ENCODE results near the gene LPAR1.
"Not testable (repeated sequence)": the region's sequence is repeated elsewhere in the genome, so short reads cannot be mapped to it uniquely, and the experiment has no call there.

Gene LPAR1

GRCh38 chr9:111038331-111039230, at the start of gene LPAR1:
TSS of gene LPAR1 (minus strand) at chr9:111038470. CDS start at chr9:110972117, 66,353 bp downstream.
- in situ Hi-C loops (cut with MboI; ENCODE audit: low sequenced_read_pairs), result no loop called here

GRCh38 chr9:111078391-111079038, 40.2 kb upstream of the LPAR1 start:
- in situ Hi-C loops (cut with MboI; ENCODE audit: low sequenced_read_pairs), result no loop called here

- in situ Hi-C loops (cut with MboI; ENCODE audit: low sequenced_read_pairs), result no loop called here
These were observed 38.2 kb upstream of the LPAR1 start for GRCh38 chr9:111076519-111076918.

- in situ Hi-C loops (cut with MboI; ENCODE audit: low sequenced_read_pairs), result no loop called here
These were observed 37.8 kb upstream of the LPAR1 start for GRCh38 chr9:111076042-111076441.

- in situ Hi-C loops (cut with MboI; ENCODE audit: low sequenced_read_pairs), result no loop called here
These were observed 36.1 kb upstream of the LPAR1 start for GRCh38 chr9:111074395-111074794.

GRCh38 chr9:111069183-111069582, 30.9 kb upstream of the LPAR1 start:
- in situ Hi-C loops (cut with MboI; ENCODE audit: low sequenced_read_pairs), result no loop called here

GRCh38 chr9:111068771-111069170, 30.5 kb upstream of the LPAR1 start:
- in situ Hi-C loops (cut with MboI; ENCODE audit: low sequenced_read_pairs), result no loop called here

GRCh38 chr9:111068383-111068730, 30.1 kb upstream of the LPAR1 start:
- in situ Hi-C loops (cut with MboI; ENCODE audit: low sequenced_read_pairs), result no loop called here

GRCh38 chr9:111066468-111066867, 28.2 kb upstream of the LPAR1 start:
- in situ Hi-C loops (cut with MboI; ENCODE audit: low sequenced_read_pairs), result no loop called here

- in situ Hi-C loops (cut with MboI; ENCODE audit: low sequenced_read_pairs), result no loop called here
These were observed 27.1 kb upstream of the LPAR1 start for GRCh38 chr9:111065414-111065813.

- in situ Hi-C loops (cut with MboI; ENCODE audit: low sequenced_read_pairs), result no loop called here
These were observed 26.0 kb upstream of the LPAR1 start for GRCh38 chr9:111064160-111064837.

- in situ Hi-C loops (cut with MboI; ENCODE audit: low sequenced_read_pairs), result no loop called here
These were observed 25.1 kb upstream of the LPAR1 start for GRCh38 chr9:111063332-111063731.

- in situ Hi-C loops (cut with MboI; ENCODE audit: low sequenced_read_pairs), result no loop called here
These were observed 19.9 kb upstream of the LPAR1 start for GRCh38 chr9:111058166-111058565.

- in situ Hi-C loops (cut with MboI; ENCODE audit: low sequenced_read_pairs), result no loop called here
These were observed 18.3 kb upstream of the LPAR1 start for GRCh38 chr9:111056538-111056937.

- in situ Hi-C loops (cut with MboI; ENCODE audit: low sequenced_read_pairs), result no loop called here
These were observed 14.5 kb upstream of the LPAR1 start for GRCh38 chr9:111052791-111053190.

- in situ Hi-C loops (cut with MboI; ENCODE audit: low sequenced_read_pairs), result no loop called here
These were observed 13.1 kb upstream of the LPAR1 start for GRCh38 chr9:111051400-111051799.

- in situ Hi-C loops (cut with MboI; ENCODE audit: low sequenced_read_pairs), result no loop called here
These were observed 12.5 kb upstream of the LPAR1 start for GRCh38 chr9:111050819-111051218.

- in situ Hi-C loops (cut with MboI; ENCODE audit: low sequenced_read_pairs), result not testable (repeated sequence)
These were observed 9.0 kb upstream of the LPAR1 start for GRCh38 chr9:111047287-111047686.

- in situ Hi-C loops (cut with MboI; ENCODE audit: low sequenced_read_pairs), result no loop called here
These were observed 3.6 kb upstream of the LPAR1 start for GRCh38 chr9:111041902-111042301.

- in situ Hi-C loops (cut with MboI; ENCODE audit: low sequenced_read_pairs), result no loop called here
These were observed 2.2 kb upstream of the LPAR1 start for GRCh38 chr9:111040494-111040893.

- in situ Hi-C loops (cut with MboI; ENCODE audit: low sequenced_read_pairs), result no loop called here
These were observed 1.1 kb upstream of the LPAR1 start for GRCh38 chr9:111039231-111039906.

Data from HL-60/S4 (cell line).